ENCODE data around the gene TNXB. TPM values are rescaled to one million over a fixed set of nuclear protein-coding genes. Genes with fewer than 3 reads are reported as not detected.

The TNXB gene
- polyA plus RNA-seq, 1 donor from 2014 or later: 3.3 TPM

DNA sequence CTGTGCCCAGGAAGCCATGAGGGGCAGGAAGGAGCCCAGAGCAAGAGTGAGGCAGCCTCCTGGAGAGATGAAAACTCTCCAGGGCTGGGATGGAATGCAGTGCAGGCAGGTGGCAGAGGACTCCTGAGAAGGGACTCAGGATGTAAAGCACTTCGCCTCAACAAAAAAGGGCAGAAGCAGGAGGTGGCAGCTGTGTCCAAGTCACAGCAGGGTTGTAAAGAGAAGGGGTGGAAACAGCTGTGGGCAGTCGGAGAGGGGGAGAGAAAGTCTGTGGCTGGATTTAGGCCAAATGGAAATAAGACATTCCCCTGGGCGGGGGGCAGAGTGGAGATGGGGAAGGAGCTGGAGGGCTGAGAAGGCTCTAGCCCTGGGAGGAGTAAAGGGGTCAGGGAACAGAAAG, 36.0 kb downstream of the TNXB start:
- H3K4me2 ChIP-seq (ENCODE audit: low read length): no peak overlapping the region
- no peak overlapping the region for H3K4me3 ChIP-seq (ENCODE audit: low read length)
- no peaks in the 10 kb centered on the region for H3K79me2 ChIP-seq (replicated peaks; ENCODE audit: insufficient read depth, low read length)
- no peak overlapping the region for H3K9ac ChIP-seq (ENCODE audit: low read length)
- no peaks in the 10 kb centered on the region for H4K20me1 ChIP-seq (ENCODE audit: insufficient read depth)
- no peaks in the 10 kb centered on the region for H3K9me2 ChIP-seq (ENCODE audit: insufficient read depth, low read length)
- no peak overlapping the region for H2AFZ ChIP-seq (ENCODE audit: low read depth, low read length)
- no peaks in the 10 kb centered on the region for H3K9me3 ChIP-seq (ENCODE audit: low read length)
- TF ChIP-seq POLR2AphosphoS5 (IDR thresholded peaks at IDR 0.05): no peak
- TF ChIP-seq SMC3 (conservative IDR thresholded peaks at IDR 0.05; ENCODE audit: poor library complexity): no peak
- no peak for TF ChIP-seq TAF1 (IDR thresholded peaks at IDR 0.05; ENCODE audit: low read depth)
- no peak for TF ChIP-seq MXI1 (conservative IDR thresholded peaks at IDR 0.05; ENCODE audit: poor library complexity, severe bottlenecking)
- TF ChIP-seq, protein P1, sequence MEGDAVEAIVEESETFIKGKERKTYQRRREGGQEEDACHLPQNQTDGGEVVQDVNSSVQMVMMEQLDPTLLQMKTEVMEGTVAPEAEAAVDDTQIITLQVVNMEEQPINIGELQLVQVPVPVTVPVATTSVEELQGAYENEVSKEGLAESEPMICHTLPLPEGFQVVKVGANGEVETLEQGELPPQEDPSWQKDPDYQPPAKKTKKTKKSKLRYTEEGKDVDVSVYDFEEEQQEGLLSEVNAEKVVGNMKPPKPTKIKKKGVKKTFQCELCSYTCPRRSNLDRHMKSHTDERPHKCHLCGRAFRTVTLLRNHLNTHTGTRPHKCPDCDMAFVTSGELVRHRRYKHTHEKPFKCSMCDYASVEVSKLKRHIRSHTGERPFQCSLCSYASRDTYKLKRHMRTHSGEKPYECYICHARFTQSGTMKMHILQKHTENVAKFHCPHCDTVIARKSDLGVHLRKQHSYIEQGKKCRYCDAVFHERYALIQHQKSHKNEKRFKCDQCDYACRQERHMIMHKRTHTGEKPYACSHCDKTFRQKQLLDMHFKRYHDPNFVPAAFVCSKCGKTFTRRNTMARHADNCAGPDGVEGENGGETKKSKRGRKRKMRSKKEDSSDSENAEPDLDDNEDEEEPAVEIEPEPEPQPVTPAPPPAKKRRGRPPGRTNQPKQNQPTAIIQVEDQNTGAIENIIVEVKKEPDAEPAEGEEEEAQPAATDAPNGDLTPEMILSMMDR (IDR thresholded peaks at IDR 0.05; ENCODE audit: poor library complexity, severe bottlenecking): no peak
- TF ChIP-seq RAD21 (conservative IDR thresholded peaks at IDR 0.05): no peak
- no peak for TF ChIP-seq EP300 (conservative IDR thresholded peaks at IDR 0.05; ENCODE audit: poor library complexity, severe bottlenecking)
- TF ChIP-seq, protein P2, sequence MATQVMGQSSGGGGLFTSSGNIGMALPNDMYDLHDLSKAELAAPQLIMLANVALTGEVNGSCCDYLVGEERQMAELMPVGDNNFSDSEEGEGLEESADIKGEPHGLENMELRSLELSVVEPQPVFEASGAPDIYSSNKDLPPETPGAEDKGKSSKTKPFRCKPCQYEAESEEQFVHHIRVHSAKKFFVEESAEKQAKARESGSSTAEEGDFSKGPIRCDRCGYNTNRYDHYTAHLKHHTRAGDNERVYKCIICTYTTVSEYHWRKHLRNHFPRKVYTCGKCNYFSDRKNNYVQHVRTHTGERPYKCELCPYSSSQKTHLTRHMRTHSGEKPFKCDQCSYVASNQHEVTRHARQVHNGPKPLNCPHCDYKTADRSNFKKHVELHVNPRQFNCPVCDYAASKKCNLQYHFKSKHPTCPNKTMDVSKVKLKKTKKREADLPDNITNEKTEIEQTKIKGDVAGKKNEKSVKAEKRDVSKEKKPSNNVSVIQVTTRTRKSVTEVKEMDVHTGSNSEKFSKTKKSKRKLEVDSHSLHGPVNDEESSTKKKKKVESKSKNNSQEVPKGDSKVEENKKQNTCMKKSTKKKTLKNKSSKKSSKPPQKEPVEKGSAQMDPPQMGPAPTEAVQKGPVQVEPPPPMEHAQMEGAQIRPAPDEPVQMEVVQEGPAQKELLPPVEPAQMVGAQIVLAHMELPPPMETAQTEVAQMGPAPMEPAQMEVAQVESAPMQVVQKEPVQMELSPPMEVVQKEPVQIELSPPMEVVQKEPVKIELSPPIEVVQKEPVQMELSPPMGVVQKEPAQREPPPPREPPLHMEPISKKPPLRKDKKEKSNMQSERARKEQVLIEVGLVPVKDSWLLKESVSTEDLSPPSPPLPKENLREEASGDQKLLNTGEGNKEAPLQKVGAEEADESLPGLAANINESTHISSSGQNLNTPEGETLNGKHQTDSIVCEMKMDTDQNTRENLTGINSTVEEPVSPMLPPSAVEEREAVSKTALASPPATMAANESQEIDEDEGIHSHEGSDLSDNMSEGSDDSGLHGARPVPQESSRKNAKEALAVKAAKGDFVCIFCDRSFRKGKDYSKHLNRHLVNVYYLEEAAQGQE (IDR thresholded peaks at IDR 0.05; ENCODE audit: borderline replicate concordance): no peak
- no peaks in the 10 kb centered on the region for H3F3A ChIP-seq (ENCODE audit: insufficient read depth, low read length, poor library complexity, severe bottlenecking)
- H3K27me3 ChIP-seq (ENCODE audit: insufficient read depth, low read depth, low read length): no peaks in the 10 kb centered on the region
- no peaks in the 10 kb centered on the region for H3K36me3 ChIP-seq (ENCODE audit: insufficient read depth, low read length)
- H3K27ac ChIP-seq (ENCODE audit: low read length): no peak overlapping the region

DNA sequence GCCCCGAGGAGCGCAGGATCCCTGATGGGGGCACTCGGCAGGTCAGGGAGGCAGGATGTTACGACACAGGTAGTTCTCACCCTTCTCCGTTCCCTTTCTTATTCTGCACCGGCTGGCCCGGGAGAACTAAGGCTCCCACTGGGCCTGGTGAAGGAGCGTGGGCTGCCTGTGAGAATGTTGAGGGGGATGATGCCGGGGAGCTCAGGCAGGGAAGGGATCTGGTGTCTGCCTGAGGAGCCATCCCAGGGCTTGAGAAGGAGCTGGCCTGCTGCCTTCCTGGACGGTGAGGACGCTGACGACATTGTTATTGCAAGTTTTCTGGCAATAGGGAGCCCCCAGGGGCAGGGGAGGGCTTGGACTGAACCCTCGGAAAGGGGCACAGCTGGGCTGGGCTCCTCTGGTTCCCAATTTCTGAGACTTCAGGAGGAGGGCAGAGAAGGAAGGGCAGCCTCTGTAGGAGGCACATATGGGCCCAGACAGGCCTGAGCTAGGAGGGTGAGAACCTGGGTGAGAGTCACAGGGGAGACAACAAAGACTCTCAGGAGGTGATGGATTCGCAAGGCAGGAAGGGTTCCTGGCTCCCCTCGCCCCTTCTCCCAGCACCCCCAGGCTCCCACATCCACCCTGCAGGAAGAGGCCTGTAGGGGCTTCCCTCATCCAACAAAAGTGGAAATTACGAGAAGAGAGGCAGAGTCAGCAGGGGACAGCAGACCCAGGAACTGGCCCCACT, 38.2 kb downstream of the TNXB start:
- Histone ChIP-seq H3K9me2 (ENCODE audit: insufficient read depth, low read length) (no peaks in the 10 kb centered on the region), H3F3A (ENCODE audit: insufficient read depth, low read length, poor library complexity, severe bottlenecking) (no peaks in the 10 kb centered on the region), H3K27me3 (ENCODE audit: insufficient read depth, low read depth, low read length) (no peaks in the 10 kb centered on the region), H3K36me3 (ENCODE audit: insufficient read depth, low read length) (no peaks in the 10 kb centered on the region), H3K4me2 (ENCODE audit: low read length) (no peak overlapping the region), H3K79me2 (replicated peaks; ENCODE audit: insufficient read depth, low read length) (no peaks in the 10 kb centered on the region), H3K9ac (ENCODE audit: low read length) (no peak overlapping the region), H3K4me3 (ENCODE audit: low read length) (no peak overlapping the region), H4K20me1 (ENCODE audit: insufficient read depth) (no peaks in the 10 kb centered on the region), H3K9me3 (ENCODE audit: low read length) (no peaks in the 10 kb centered on the region), H3K27ac (ENCODE audit: low read length) (no peak overlapping the region), H2AFZ (ENCODE audit: low read depth, low read length) (no peak overlapping the region)
- TF ChIP-seq TAF1 (IDR thresholded peaks at IDR 0.05; ENCODE audit: low read depth) (no peak), POLR2AphosphoS5 (IDR thresholded peaks at IDR 0.05) (no peak), EZH2 (IDR thresholded peaks at IDR 0.05; ENCODE audit: borderline replicate concordance, insufficient read depth, low read length, poor library complexity, severe bottlenecking) (no peak), EP300 (conservative IDR thresholded peaks at IDR 0.05; ENCODE audit: poor library complexity, severe bottlenecking) (no peak), RAD21 (conservative IDR thresholded peaks at IDR 0.05) (no peak), SMC3 (conservative IDR thresholded peaks at IDR 0.05; ENCODE audit: poor library complexity) (no peak), MXI1 (conservative IDR thresholded peaks at IDR 0.05; ENCODE audit: poor library complexity, severe bottlenecking) (no peak)
- TF ChIP-seq, protein P2 (IDR thresholded peaks at IDR 0.05; ENCODE audit: borderline replicate concordance): no peak
- TF ChIP-seq, protein P1 (IDR thresholded peaks at IDR 0.05; ENCODE audit: poor library complexity, severe bottlenecking): no peak

Measured in neural cell (in vitro differentiated cells).